ENCODE data around the gene UNG. TPM values are rescaled to one million over a fixed set of nuclear protein-coding genes. Genes with fewer than 3 reads are reported as not detected.
A peak's percentile ranks its signal among the peaks of the same experiment; 100 is the strongest.

Gene UNG
- total RNA-seq, 1 donor from 2014 or later: 82.5 TPM

DNA sequence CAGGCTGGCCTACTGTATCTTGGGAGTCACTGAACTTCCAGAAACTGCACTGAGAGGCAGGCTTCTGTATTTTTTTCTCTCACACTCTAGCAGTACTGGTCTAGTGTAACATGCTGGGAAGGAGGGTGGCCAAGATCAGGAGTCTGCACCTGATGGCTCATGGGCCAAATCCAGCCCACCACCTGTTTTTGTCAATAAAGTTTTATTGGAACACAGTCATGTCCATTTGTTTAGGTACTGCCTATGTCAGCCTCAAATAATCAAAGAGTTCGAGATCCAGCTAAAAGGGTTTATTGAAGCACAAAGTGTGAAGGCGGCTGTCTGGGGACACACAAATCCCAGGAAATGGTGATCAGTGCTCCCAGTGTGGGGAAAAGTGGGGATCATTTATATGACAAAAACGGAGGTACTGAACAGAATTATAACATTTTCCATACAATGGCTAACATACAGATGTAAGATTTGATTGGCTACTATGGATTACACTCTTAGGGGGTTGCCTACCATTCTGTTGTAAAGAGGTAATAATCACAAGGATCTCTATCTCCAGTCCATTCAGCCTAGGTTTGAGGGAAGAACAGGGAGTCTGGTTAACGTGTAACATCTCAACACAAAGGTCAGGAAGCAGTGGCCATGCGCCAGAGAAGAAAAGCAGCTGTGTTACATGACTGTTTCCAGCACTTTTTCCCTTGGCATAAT is 32.1 kb upstream of the UNG start:
- Mint-ChIP-seq H3K27ac (no peak overlapping the region), H3K27me3 (ENCODE audit: low read depth) (no peaks in the 10 kb centered on the region), H3K36me3 (ENCODE audit: low read depth) (peaks cover 3% of the 10 kb centered on the region), H3K9me3 (no peaks in the 10 kb centered on the region), H3K4me1 (ENCODE audit: low read depth) (peaks cover 2% of the 10 kb centered on the region), H3K4me3 (ENCODE audit: low read depth) (no peak overlapping the region)
- DNase-seq (ENCODE audit: low spot score): no peak
- intact Hi-C loops (cut with micrococcal nuclease): no loop called here

DNA sequence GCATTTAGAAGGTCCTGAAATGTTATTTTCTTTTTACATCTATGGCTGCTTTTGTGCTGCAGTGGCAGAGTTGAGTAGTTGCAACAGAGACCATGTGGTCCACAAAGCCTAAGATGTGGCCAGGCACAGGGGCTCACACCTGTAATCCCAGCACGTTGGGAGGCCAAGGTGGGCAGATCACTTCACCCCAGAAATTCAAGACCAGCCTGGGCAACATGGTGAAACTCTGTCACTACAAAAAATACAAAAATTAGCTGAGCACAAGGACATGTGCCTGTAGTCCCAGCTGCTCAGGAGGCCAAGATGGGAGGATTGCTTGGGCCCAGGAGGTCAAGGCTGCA is 31.6 kb upstream of the UNG start:
- Mint-ChIP-seq H3K9me3 (no peaks in the 10 kb centered on the region), H3K27ac (no peak overlapping the region), H3K4me3 (ENCODE audit: low read depth) (no peak overlapping the region), H3K4me1 (ENCODE audit: low read depth) (peaks cover 2% of the 10 kb centered on the region), H3K27me3 (ENCODE audit: low read depth) (no peaks in the 10 kb centered on the region), H3K36me3 (ENCODE audit: low read depth) (peaks cover 3% of the 10 kb centered on the region)
- intact Hi-C loops (cut with micrococcal nuclease): no loop called here
- no peak for DNase-seq (ENCODE audit: low spot score)

DNA sequence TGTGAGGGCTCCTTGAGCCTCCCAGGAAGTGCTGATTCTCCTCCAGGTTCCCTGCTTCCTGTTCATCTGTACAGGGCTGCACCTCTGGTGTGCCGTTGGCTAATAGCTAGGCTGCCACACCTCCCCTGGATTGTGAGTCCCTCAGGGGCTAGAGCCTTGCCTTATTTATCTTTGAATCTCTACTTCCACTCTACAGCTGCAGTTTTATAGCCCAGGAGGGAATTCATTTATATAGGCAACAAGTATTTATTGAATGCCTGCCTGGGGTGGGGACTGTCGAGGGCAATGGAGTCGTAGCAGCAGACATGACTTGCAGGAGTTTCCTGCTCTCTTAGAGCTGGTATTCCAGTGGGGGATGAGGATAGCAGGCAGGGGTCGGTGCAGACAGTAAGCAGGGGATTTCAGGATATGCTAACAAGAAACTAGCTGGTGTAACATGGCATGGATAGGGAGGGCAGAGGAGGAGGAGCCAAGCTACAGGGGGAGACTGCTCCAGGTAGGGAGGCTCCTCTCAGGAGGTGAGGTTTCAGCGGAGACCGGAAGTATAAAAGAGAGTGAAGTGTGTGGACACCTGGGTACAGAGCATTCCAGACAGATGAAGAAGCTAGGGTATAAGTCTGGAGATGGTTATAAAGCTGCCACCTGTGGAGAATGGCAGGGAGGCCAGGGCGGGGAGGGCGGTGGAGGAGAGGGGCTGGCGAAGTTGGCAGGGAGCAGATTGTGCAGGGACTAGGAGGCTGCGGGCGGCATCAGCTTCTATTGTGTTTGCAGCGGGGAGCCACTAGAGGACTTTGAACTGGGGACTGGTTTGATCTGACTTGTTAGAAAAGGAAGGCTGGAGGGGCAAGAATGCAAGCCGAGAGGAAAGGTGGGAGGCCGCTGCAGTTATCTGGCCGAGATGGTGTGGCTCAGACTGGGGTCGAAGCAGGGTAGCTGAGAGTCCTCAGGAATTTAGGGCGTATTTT is 27.8 kb upstream of the UNG start:
- peaks cover 12% of the 10 kb centered on the region for H3K36me3 Mint-ChIP-seq (ENCODE audit: low read depth)
- H3K9me3 Mint-ChIP-seq: no peaks in the 10 kb centered on the region
- DNase-seq (ENCODE audit: low spot score): no peak
- H3K4me1 Mint-ChIP-seq (ENCODE audit: low read depth): no peaks in the 10 kb centered on the region
- H3K27me3 Mint-ChIP-seq (ENCODE audit: low read depth): no peaks in the 10 kb centered on the region
- no peak overlapping the region for H3K27ac Mint-ChIP-seq
- intact Hi-C loops (cut with micrococcal nuclease): no loop called here
- H3K4me3 Mint-ChIP-seq (ENCODE audit: low read depth): no peak overlapping the region

DNA sequence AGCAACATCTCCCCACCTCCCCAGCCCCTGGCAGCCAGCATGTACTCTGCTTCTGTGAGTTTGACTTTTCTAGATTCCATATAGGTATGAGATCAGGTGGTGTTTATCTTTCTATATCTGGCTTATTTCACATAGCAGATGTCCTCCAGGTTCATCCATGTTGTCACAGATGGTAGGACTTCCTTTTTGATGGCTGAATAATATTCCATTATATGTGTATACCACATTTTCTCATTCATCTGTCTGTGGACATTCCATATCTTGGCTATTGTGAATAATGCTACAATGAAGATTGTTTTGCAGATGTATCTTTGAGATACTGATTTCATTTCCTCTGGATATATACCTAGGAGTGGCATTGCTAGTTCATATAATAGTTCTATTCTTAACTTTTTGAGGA is 22.5 kb upstream of the UNG start:
- no peaks in the 10 kb centered on the region for H3K4me1 Mint-ChIP-seq (ENCODE audit: low read depth)
- intact Hi-C loops (cut with micrococcal nuclease): no loop called here
- H3K36me3 Mint-ChIP-seq (ENCODE audit: low read depth): peaks cover 32% of the 10 kb centered on the region
- no peak overlapping the region for H3K27ac Mint-ChIP-seq
- peaks cover 8% of the 10 kb centered on the region for H3K9me3 Mint-ChIP-seq
- no peaks in the 10 kb centered on the region for H3K27me3 Mint-ChIP-seq (ENCODE audit: low read depth)
- H3K4me3 Mint-ChIP-seq (ENCODE audit: low read depth): no peak overlapping the region
- no peak for DNase-seq (ENCODE audit: low spot score)

DNA sequence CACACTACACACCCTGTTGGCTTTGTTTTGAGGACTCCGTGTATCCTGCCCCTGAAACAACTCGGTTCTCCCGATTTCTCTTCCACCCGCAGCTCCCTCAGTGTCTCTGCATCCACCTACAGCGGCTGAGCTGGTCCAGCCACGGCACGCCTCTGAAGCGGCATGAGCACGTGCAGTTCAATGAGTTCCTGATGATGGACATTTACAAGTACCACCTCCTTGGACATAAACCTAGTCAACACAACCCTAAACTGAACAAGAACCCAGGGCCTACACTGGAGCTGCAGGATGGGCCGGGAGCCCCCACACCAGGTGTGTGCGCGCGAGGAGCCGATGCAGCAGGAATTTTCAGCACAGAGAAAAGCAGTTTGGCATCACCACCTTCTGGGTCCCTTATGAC is 14.6 kb upstream of the UNG start:
- Mint-ChIP-seq H3K4me1 (ENCODE audit: low read depth) (no peaks in the 10 kb centered on the region), H3K27ac (no peak overlapping the region), H3K4me3 (ENCODE audit: low read depth) (no peak overlapping the region), H3K27me3 (ENCODE audit: low read depth) (no peaks in the 10 kb centered on the region), H3K9me3 (peaks cover 8% of the 10 kb centered on the region), H3K36me3 (ENCODE audit: low read depth) (peaks cover 30% of the 10 kb centered on the region)
- intact Hi-C loops (cut with micrococcal nuclease): no loop called here
- no peak for DNase-seq (ENCODE audit: low spot score)

DNA sequence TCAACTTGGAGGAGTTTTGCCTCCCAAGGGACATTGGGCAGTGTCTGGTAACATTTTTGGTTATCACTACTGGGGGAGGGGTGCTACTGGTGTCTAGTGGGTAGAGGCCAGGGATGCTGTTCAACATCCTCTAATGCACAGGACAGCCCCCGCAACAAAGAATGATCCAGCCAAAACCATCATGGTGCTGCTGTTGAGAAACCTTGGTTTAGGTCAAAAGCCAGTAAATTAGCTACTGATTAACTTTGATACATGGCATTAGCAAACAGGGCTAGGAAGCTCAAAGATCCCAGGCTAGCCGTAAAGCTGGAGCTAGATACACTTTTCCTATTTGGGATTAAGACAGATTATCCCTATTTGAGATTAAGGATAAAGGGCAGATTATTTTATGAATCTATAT is 13.0 kb upstream of the UNG start:
- Mint-ChIP-seq H3K9me3 (peaks cover 3% of the 10 kb centered on the region), H3K4me1 (ENCODE audit: low read depth) (no peaks in the 10 kb centered on the region), H3K27me3 (ENCODE audit: low read depth) (no peaks in the 10 kb centered on the region), H3K4me3 (ENCODE audit: low read depth) (no peak overlapping the region), H3K36me3 (ENCODE audit: low read depth) (peaks cover 35% of the 10 kb centered on the region), H3K27ac (no peak overlapping the region)
- no peak for DNase-seq (ENCODE audit: low spot score)
- intact Hi-C loops (cut with micrococcal nuclease): no loop called here

DNA sequence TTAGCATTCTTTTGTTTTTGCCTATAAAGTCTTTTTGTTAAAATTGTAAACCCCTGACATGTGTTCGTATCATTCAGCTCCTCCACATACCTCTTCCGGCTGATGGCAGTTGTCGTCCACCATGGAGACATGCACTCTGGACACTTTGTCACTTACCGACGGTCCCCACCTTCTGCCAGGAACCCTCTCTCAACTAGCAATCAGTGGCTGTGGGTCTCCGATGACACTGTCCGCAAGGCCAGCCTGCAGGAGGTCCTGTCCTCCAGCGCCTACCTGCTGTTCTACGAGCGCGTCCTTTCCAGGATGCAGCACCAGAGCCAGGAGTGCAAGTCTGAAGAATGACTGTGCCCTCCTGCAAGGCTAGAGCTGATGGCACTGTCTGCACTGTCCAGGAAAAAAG is 11.8 kb upstream of the UNG start:
- H3K9me3 Mint-ChIP-seq: no peaks in the 10 kb centered on the region
- H3K36me3 Mint-ChIP-seq (ENCODE audit: low read depth): peaks cover 32% of the 10 kb centered on the region

DNA sequence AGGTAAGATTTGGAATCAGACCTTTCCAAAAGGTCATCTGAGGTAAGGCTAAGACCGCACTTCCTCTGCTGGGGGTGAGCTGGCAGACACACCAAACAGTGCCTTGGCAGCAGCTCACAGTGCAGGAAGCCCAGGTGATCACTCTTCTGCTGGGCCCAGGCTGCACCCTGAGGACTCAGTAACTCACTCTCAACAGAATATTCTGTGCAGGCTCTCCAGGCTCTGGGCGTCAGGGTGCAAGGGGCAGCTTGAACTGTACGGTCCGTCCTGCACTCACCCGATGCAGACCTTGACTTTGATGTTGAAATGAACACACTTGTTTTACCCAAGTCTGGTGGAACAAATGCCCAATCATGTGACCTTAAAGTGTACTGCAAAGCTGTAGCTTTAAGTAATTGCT is 10.1 kb upstream of the UNG start:
- Mint-ChIP-seq H3K27me3 (ENCODE audit: low read depth) (no peaks in the 10 kb centered on the region), H3K4me3 (ENCODE audit: low read depth) (no peak overlapping the region), H3K27ac (no peak overlapping the region), H3K36me3 (ENCODE audit: low read depth) (peaks cover 34% of the 10 kb centered on the region), H3K4me1 (ENCODE audit: low read depth) (peaks cover 14% of the 10 kb centered on the region), H3K9me3 (no peaks in the 10 kb centered on the region)
- DNase-seq (ENCODE audit: low spot score): no peak
- intact Hi-C loops (cut with micrococcal nuclease): no loop called here

More for the DNA sequence above, 11.8 kb upstream of the UNG start:
- H3K4me3 Mint-ChIP-seq (ENCODE audit: low read depth): no peak overlapping the region
- H3K27me3 Mint-ChIP-seq (ENCODE audit: low read depth): no peaks in the 10 kb centered on the region
- intact Hi-C loops (cut with micrococcal nuclease): no loop called here
- DNase-seq (ENCODE audit: low spot score): no peak
- H3K27ac Mint-ChIP-seq: no peak overlapping the region
- peaks cover 3% of the 10 kb centered on the region for H3K4me1 Mint-ChIP-seq (ENCODE audit: low read depth)

DNA sequence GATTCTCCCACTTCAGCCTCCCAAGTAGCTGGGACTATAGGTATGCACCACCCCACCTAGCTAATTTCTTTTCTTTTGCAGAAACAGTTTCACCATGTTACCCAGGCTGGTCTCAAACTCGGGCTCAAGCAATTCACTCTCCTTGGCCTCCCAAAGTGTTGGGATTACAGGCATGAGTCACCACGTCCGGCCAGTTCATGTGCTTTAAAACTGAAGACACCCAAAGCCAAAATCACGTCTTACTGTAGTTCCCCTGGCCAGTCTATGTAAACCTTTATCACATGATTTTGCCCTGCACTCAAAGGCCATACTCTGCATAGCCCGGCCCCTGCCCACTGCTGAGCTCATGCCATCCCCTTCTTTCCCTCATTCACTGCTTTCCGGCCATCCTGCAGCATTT is 8.6 kb upstream of the UNG start:
- no peaks in the 10 kb centered on the region for H3K9me3 Mint-ChIP-seq
- no peak overlapping the region for H3K27ac Mint-ChIP-seq
- H3K27me3 Mint-ChIP-seq (ENCODE audit: low read depth): no peaks in the 10 kb centered on the region
- intact Hi-C loops (cut with micrococcal nuclease): no loop called here
- peaks cover 30% of the 10 kb centered on the region for H3K4me1 Mint-ChIP-seq (ENCODE audit: low read depth)
- no peak for DNase-seq (ENCODE audit: low spot score)
- peaks cover 35% of the 10 kb centered on the region for H3K36me3 Mint-ChIP-seq (ENCODE audit: low read depth)
- H3K4me3 Mint-ChIP-seq (ENCODE audit: low read depth): no peak overlapping the region

DNA sequence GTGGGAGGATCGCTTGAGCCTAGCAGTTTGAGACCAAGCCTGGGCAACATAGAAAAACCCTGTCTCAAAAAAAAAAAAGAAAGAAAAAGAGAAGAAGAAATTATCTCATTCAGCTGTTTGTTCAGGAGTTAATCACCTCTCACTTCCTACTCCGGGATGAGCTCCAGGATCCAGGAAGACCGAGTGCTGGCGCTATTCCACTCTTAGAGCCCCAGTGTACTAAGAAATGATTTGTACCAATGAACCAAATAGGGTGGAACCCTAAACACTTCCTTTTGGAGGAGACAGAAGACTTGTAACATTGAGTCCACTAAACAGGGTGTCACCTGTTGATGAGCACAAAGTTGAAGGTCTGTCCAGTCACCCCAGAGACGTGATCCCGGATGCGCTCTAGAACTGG is 7.7 kb upstream of the UNG start:
- H3K4me3 Mint-ChIP-seq (ENCODE audit: low read depth): no peak overlapping the region
- peaks cover 35% of the 10 kb centered on the region for H3K36me3 Mint-ChIP-seq (ENCODE audit: low read depth)
- no peak overlapping the region for H3K27ac Mint-ChIP-seq
- H3K9me3 Mint-ChIP-seq: no peaks in the 10 kb centered on the region
- intact Hi-C loops (cut with micrococcal nuclease): loop anchor here (5.0 to 10.0 kb wide), 5 partner anchors 137 to 572 kb away; partner anchors contain the start of genes FICD, MMAB, MVK and SSH1
- H3K27me3 Mint-ChIP-seq (ENCODE audit: low read depth): no peaks in the 10 kb centered on the region
- DNase-seq (ENCODE audit: low spot score): no peak
- H3K4me1 Mint-ChIP-seq (ENCODE audit: low read depth): peaks cover 31% of the 10 kb centered on the region

DNA sequence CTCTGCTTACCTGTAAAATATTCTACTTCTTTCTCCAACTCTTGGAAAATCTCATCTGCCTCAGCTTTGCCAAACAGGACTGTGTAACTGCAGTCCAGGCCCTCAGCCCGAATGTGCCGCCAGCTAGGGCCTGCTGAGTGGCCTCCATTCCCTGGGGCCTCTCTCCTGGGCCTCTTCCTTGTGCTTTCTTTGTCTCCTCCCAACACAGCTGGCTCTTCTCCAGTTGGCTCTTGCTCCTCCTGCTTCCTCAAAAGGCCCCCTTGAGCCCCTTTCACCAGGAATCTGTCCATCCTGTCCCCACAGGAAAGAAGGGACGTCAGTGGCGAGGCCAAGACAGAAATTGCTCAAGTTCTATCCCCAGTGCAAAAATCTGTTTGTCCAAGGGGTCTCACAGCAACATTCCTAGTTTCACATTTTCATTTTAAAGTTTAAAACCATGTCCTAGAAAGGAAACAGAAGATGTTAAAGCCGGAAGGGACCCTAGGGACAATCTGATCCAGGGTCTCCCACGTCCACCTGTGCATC is 4.8 kb upstream of the UNG start:
- peak overlapping the region; percentile 77 for H3K4me3 Mint-ChIP-seq (ENCODE audit: low read depth)
- H3K36me3 Mint-ChIP-seq (ENCODE audit: low read depth): peaks cover 28% of the 10 kb centered on the region
- H3K27ac Mint-ChIP-seq: peak overlapping the region; percentile 71
- H3K27me3 Mint-ChIP-seq (ENCODE audit: low read depth): no peaks in the 10 kb centered on the region
- intact Hi-C loops (cut with micrococcal nuclease): loop anchor here (1.0 to 10.0 kb wide), 8 partner anchors 39 to 575 kb away; partner anchors contain the start of genes FICD, MMAB, MVK and SSH1
- H3K9me3 Mint-ChIP-seq: no peaks in the 10 kb centered on the region
- DNase-seq (ENCODE audit: low spot score): no peak
- H3K4me1 Mint-ChIP-seq (ENCODE audit: low read depth): peaks cover 33% of the 10 kb centered on the region

DNA sequence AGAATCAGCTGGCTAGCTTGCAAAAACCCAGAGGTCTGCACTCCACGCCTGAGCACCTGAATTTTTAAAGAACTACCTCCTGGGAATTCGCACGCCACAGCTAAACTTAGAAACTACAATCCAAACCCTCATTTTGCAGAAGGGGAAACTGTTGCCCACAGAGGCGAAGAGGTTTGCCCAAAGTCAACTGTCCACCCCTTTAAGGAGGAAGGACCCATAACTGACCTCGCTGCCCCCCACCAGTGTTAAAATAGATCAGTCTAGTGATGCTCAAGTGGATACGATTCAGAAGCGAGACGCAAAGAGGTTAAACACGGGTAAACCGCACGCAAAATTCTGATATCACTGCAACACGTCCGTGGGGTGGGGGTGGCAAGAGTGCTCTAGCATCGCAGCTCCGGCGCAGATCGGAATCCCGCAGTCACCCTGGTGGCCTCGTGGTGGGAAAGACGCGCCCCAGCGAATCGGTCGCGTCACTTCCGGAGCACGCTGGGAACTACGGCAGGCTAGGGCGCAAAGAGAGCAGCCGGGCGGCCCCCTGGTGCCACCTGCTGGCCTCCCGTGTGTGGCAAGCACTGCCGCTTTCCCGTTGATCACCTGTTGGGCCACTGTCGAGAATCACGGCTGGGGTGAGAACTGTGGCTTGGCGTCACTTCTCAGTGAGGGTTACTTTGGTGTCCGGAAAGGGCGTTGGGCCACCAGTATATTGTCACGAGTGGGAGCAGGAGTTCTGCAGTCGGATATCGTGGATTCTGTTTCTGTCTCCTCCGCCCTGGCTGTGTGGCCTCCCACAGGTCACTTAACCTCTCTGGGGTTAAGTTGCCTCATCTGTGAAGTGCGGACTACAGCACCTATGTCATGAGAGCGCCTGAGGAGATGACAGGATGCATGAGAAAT is 4.1 kb upstream of the UNG start, which contains the start of gene ALKBH2:
Gene ALKBH2, minus strand, starts transcription at position 451 of the 897 bp plus-strand sequence. CDS start 686 bp downstream, outside the sequence.
- DNase-seq (ENCODE audit: low spot score): peak; percentile 90
- H3K27ac Mint-ChIP-seq: peak within 1 kb of the TSS; percentile 71
- intact Hi-C loops (cut with micrococcal nuclease): loop anchor here (1.0 to 10.0 kb wide), 8 partner anchors 40 to 576 kb away; partner anchors contain the start of genes FICD, MMAB, MVK and SSH1
- no peaks in the 10 kb centered on the region for H3K9me3 Mint-ChIP-seq
- peaks cover 33% of the 10 kb centered on the region for H3K4me1 Mint-ChIP-seq (ENCODE audit: low read depth)
- peak within 1 kb of the TSS; percentile 77 for H3K4me3 Mint-ChIP-seq (ENCODE audit: low read depth)
- peaks cover 26% of the 10 kb centered on the region for H3K36me3 Mint-ChIP-seq (ENCODE audit: low read depth)
- no peaks in the 10 kb centered on the region for H3K27me3 Mint-ChIP-seq (ENCODE audit: low read depth)

Measured in activated T-helper 2 cell treated with anti-CD3 and anti-CD28 coated beads, Interferon-gamma antibody, Interleukin-2, Interleukin-4, amounts not matched to agents 10 μg/mL and 5 μg/mL and 100 μg/mL, durations not matched to agents 14 hours and 24 hours and 36 hours (primary cell).